Loucy (cell line): Measurements from ENCODE around the gene PEX12.

Source experiments
- CTCF ChIP-seq: fragments of 200-600 bp; sonication (generic); conservative IDR thresholded peaks from 2 replicates; pipeline ENCODE4 v1.5.1; 2014; ENCODE audit warnings: mild to moderate bottlenecking, antibody characterized with exemption, low read length
- EZH2phosphoT487 ChIP-seq: fragments of 200-600 bp; IDR thresholded peaks from 2 replicates; pipeline ENCODE4 v1.6.1; 2018; ENCODE audit warnings: antibody characterized with exemption, mild to moderate bottlenecking, moderate library complexity, borderline replicate concordance

- TF ChIP-seq CTCF = peak; percentile 54
- TF ChIP-seq EZH2phosphoT487 = no peak
These were observed 22.7 kb downstream of the PEX12 start for GRCh38 chr17:35555691-35556090.
